ENCODE measurements around the gene ANKS1A. TPM values are rescaled to one million over a fixed set of nuclear protein-coding genes. Genes with fewer than 3 reads are reported as not detected.

Gene ANKS1A
- total RNA-seq, 2 experiments from 2014 or later = 6.0 to 6.7 TPM

DNA sequence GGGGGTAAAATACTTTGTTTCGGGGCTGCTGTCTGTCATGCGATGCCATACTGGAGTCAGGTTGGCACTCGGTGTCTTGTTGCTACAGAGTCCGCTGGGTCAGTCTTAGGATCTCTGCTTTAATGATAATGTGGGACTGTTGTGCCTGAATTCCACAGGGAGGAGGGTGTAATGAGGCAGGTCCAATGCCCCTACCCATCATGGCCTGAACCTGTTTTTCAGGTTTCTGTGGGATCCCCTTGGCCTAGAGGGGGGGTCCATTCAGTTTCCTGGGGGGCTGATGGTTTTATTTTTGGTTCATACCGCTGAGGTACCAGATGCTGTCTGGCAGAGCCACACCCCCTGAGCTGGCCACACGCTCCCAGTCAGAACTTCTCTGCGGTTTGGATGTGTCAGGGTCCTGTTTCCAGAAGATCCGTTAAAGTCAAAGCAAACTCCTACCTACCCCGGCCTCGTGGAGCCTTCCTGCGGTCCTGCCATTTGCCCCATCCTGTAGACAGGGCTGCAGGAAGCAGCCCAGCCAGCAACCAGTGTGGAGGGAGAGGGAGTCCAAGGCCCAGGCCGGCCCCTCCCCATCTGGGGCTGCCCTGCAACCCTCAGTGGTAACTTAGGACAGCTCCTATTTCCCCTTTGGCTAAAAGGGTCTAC, 182.4 kb downstream of the ANKS1A start:
- ChIA-PET POLR2A (no interaction called here), CTCF (no interaction called here)
- intact Hi-C loops (cut with micrococcal nuclease) = no loop called here
- H3K9me3 Mint-ChIP-seq = no peaks in the 10 kb centered on the region
- TF ChIP-seq, protein P1, sequence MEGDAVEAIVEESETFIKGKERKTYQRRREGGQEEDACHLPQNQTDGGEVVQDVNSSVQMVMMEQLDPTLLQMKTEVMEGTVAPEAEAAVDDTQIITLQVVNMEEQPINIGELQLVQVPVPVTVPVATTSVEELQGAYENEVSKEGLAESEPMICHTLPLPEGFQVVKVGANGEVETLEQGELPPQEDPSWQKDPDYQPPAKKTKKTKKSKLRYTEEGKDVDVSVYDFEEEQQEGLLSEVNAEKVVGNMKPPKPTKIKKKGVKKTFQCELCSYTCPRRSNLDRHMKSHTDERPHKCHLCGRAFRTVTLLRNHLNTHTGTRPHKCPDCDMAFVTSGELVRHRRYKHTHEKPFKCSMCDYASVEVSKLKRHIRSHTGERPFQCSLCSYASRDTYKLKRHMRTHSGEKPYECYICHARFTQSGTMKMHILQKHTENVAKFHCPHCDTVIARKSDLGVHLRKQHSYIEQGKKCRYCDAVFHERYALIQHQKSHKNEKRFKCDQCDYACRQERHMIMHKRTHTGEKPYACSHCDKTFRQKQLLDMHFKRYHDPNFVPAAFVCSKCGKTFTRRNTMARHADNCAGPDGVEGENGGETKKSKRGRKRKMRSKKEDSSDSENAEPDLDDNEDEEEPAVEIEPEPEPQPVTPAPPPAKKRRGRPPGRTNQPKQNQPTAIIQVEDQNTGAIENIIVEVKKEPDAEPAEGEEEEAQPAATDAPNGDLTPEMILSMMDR (IDR thresholded peaks at IDR 0.05) = no peak
- H3K27ac Mint-ChIP-seq = no peak overlapping the region
- H3K4me1 Mint-ChIP-seq (ENCODE audit: low read depth) = no peaks in the 10 kb centered on the region
- H3K27me3 Mint-ChIP-seq = no peaks in the 10 kb centered on the region
- no peak for ATAC-seq
- DNase-seq = no peak
- H3K4me3 Mint-ChIP-seq = no peak overlapping the region
- no peaks in the 10 kb centered on the region for H3K36me3 Mint-ChIP-seq (ENCODE audit: low read depth)

DNA sequence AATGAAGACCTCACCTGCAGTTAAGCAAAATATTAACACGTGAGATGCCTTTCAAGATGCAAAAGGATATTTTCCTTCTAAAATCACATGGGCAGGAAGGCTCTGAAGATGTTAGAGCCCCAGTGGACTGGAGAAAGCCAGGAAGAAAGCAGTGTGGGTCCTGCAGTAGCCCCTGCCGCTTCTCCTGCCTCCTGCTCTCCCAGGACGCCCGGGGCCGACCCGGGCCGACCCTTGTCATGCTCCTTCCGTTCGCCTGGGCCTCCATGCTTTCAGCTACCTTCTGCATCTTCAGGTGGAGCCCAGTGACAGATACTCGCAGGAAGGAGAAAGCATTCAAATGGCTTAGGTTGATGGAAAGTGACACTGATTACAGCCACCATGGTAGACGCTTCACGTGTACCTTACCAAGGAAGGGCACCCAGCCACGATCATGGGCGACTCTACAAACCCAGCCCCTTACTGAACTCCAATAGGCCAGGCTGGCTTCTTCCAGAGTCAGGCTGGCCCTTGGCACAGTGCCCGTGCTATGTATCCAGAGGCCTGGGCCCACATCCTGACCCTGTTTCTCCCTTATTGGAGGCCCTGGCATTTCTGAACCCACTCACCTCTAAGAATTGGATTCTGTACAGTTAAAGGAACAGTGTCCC, 183.1 kb downstream of the ANKS1A start:
- CTCF ChIA-PET = no interaction called here
- Mint-ChIP-seq H3K36me3 (ENCODE audit: low read depth) (no peaks in the 10 kb centered on the region), H3K9me3 (no peaks in the 10 kb centered on the region), H3K4me3 (no peak overlapping the region), H3K27ac (no peak overlapping the region), H3K4me1 (ENCODE audit: low read depth) (no peaks in the 10 kb centered on the region), H3K27me3 (no peaks in the 10 kb centered on the region)
- no peak for DNase-seq
- POLR2A ChIA-PET = no interaction called here
- TF ChIP-seq, protein P1 (IDR thresholded peaks at IDR 0.05) = no peak
- intact Hi-C loops (cut with micrococcal nuclease) = no loop called here
- ATAC-seq = no peak

DNA sequence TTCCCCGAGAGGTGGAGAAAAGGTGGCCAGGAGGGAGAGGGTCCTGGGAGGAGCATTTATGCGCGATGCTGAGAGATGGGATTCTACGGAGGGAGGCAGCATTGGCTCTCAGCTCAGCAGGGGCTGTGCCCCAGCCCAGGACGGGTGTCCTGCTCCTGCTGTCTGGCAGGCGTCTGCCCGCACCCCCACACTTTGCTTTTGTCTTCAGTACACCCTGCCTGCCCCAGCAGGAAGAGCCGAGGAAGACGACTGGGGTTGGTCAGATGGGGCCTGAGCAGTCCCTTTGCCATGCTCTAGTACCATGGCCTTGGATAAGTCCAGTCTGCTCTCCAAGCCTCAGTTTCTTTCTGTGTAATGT, 183.6 kb downstream of the ANKS1A start:
- intact Hi-C loops (cut with micrococcal nuclease) = no loop called here
- H3K9me3 Mint-ChIP-seq = no peaks in the 10 kb centered on the region
- H3K36me3 Mint-ChIP-seq (ENCODE audit: low read depth) = no peaks in the 10 kb centered on the region
- H3K27me3 Mint-ChIP-seq = no peaks in the 10 kb centered on the region
- TF ChIP-seq, protein P1 (IDR thresholded peaks at IDR 0.05) = no peak
- no peak for DNase-seq
- ChIA-PET CTCF (interaction anchor here (1.7 kb wide), 1 partner anchor 86 kb away, joined by 5 read pairs; no protein-coding TSS in a partner anchor), POLR2A (no interaction called here)
- H3K4me3 Mint-ChIP-seq = no peak overlapping the region
- ATAC-seq = no peak
- H3K4me1 Mint-ChIP-seq (ENCODE audit: low read depth) = no peaks in the 10 kb centered on the region
- H3K27ac Mint-ChIP-seq = no peak overlapping the region

DNA sequence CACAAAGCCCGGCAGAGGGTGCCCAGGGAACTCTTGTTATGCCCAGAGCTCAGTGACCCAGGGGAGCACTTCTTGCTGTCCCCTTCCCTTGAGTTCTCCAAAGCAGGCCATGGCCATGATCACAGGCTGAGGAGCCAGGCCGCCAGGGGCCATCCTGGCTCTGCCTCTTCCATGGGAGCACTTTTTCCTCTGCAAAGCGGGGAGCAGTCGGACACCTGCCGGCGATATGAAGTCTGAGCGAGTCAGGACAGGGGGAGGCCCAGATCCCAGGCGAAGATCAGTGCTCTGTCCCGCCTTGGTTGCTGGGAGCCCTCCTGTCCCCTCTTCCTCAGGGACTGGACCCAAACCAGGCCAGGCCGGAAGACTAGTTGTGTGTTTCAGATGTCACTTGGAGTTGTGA, 184.2 kb downstream of the ANKS1A start:
- CTCF ChIA-PET = interaction anchor here (1.2 to 1.7 kb wide), 2 partner anchors 86 to 167 kb away, joined by 3 to 5 read pairs; no protein-coding TSS in a partner anchor
- TF ChIP-seq, protein P1 (IDR thresholded peaks at IDR 0.05) = no peak
- POLR2A ChIA-PET = no interaction called here
- Mint-ChIP-seq H3K9me3 (no peaks in the 10 kb centered on the region), H3K4me3 (no peak overlapping the region), H3K27me3 (no peaks in the 10 kb centered on the region), H3K4me1 (ENCODE audit: low read depth) (no peaks in the 10 kb centered on the region), H3K27ac (no peak overlapping the region), H3K36me3 (ENCODE audit: low read depth) (no peaks in the 10 kb centered on the region)
- ATAC-seq = no peak
- DNase-seq = no peak
- intact Hi-C loops (cut with micrococcal nuclease) = no loop called here

DNA sequence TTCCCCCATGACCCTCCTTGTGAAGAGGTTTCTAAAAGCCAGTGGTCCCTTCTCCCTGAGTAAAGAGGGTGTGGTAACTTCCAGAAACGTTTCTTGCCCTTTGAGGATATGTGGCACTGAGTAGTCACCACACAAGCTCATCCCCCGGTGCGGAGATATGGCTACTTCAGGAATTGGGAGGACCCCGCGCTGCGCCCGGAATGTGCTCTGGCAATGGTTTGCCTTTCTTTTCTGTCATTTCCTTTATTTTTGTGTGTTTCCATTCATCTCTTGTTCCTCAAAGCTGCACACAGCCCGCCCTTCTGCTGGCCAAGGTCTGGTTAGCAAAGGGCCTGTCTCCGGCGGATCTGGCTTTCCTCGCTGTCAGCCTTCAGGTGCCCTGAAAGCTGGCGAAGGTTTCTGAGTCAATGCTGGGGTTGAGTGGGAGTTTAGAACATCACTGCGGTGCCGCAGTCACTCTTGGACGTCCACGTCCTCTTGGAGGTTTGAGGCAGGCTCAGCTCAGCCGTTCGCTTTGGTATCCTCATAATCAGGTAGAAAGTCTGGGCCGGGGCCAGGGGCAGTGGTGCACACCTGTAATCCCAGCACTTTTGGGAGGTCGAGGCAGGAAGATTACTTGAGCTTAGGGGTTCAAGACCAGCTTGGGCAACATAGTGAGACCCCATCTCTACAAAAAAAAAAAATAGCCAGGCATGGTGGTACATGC, 184.9 kb downstream of the ANKS1A start:
- Mint-ChIP-seq H3K27me3 (no peaks in the 10 kb centered on the region), H3K36me3 (ENCODE audit: low read depth) (no peaks in the 10 kb centered on the region), H3K4me1 (ENCODE audit: low read depth) (no peaks in the 10 kb centered on the region), H3K4me3 (no peak overlapping the region), H3K9me3 (no peaks in the 10 kb centered on the region), H3K27ac (no peak overlapping the region)
- DNase-seq = no peak
- ChIA-PET CTCF (interaction anchor here (1.2 to 1.7 kb wide), 2 partner anchors 87 to 167 kb away, joined by 3 to 5 read pairs; no protein-coding TSS in a partner anchor), POLR2A (no interaction called here)
- no peak for ATAC-seq
- TF ChIP-seq, protein P1 (IDR thresholded peaks at IDR 0.05) = no peak
- intact Hi-C loops (cut with micrococcal nuclease) = no loop called here

Data from activated CD8-positive, alpha-beta T cell treated with anti-CD3 and anti-CD28 coated beads for 36 hours (primary cell).